ENCODE data around the gene ELAVL4.

DNA sequence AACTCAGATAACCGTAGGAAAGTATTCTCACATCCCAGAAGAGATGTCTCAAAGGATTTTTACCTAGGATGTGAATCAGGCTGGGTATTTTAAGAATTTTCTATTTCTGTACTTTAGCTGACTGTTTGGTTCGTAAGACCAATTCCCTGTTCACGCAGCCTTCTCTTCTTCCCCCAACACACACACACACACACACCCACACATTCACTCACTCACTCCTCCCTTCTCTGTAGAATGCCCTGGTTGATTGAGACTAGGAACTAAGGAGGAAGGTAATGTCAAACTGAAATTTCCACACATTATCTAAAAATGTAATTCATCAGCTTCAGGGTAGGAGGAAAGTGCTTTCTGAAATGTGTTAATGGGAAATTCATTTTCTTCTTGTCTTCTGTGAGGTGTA, 43.5 kb downstream of the ELAVL4 start:
- TF ChIP-seq, protein P1, sequence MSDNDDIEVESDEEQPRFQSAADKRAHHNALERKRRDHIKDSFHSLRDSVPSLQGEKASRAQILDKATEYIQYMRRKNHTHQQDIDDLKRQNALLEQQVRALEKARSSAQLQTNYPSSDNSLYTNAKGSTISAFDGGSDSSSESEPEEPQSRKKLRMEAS (IDR thresholded peaks at IDR 0.05) = no peak
- no peak for TF ChIP-seq TBP (IDR thresholded peaks at IDR 0.05; ENCODE audit: low read depth, low read length)
- TF ChIP-seq POLR2AphosphoS5 (IDR thresholded peaks at IDR 0.05; ENCODE audit: low read depth, low read length) = no peak
- TF ChIP-seq, protein P2, sequence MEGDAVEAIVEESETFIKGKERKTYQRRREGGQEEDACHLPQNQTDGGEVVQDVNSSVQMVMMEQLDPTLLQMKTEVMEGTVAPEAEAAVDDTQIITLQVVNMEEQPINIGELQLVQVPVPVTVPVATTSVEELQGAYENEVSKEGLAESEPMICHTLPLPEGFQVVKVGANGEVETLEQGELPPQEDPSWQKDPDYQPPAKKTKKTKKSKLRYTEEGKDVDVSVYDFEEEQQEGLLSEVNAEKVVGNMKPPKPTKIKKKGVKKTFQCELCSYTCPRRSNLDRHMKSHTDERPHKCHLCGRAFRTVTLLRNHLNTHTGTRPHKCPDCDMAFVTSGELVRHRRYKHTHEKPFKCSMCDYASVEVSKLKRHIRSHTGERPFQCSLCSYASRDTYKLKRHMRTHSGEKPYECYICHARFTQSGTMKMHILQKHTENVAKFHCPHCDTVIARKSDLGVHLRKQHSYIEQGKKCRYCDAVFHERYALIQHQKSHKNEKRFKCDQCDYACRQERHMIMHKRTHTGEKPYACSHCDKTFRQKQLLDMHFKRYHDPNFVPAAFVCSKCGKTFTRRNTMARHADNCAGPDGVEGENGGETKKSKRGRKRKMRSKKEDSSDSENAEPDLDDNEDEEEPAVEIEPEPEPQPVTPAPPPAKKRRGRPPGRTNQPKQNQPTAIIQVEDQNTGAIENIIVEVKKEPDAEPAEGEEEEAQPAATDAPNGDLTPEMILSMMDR (IDR thresholded peaks at IDR 0.05; ENCODE audit: control extremely low read depth in 1 of 3, insufficient read depth in 1 of 3, low read depth in 1 of 3, low read length in 3 of 3) = no peak
- no peak for TF ChIP-seq GTF2F1 (IDR thresholded peaks at IDR 0.05; ENCODE audit: borderline replicate concordance, low read depth, low read length)
- no peak for TF ChIP-seq POLR2A (IDR thresholded peaks at IDR 0.05; ENCODE audit: control extremely low read depth in 1 of 2, low read depth in 2 of 2, low read length in 2 of 2)
- TF ChIP-seq EZH2 (IDR thresholded peaks at IDR 0.05; ENCODE audit: low read depth, low read length, severe bottlenecking) = no peak
- TF ChIP-seq TAF1 (IDR thresholded peaks at IDR 0.05; ENCODE audit: low read depth, low read length) = no peak
- TF ChIP-seq SP2 (IDR thresholded peaks at IDR 0.05; ENCODE audit: low read length) = no peak
- no peak for TF ChIP-seq HDAC2 (IDR thresholded peaks at IDR 0.05; ENCODE audit: borderline replicate concordance in 1 of 2, low read depth in 2 of 2, low read length in 2 of 2)
- TF ChIP-seq RAD21 (IDR thresholded peaks at IDR 0.05 in 1 of 2, conservative IDR thresholded peaks at IDR 0.05 in 1 of 2; ENCODE audit: low read depth in 2 of 2, low read length in 2 of 2) = no peak
- no peak for TF ChIP-seq CBX5 (IDR thresholded peaks at IDR 0.05; ENCODE audit: low read depth, low read length)
